ENCODE data around the gene CDCA3.

DNA sequence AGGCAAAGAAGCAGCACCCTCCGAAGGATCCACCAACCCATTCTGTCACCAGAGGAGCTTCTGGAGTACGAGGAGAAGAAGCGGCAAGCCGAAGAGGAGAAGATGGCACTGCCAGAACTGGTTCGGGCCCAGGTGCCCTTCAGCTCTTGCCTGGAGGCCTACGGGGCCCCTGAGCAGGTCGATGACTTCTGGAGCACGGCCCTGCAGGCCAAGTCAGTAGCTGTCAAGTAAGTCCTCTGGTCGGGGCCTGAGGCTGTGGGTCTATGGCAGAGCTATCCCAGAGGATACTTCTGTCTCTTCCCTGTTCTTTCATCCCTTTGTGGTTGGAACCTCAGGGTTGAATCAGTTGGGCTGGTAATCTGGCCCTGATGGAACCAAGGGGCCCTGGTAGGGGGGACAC lies 10.3 kb upstream of the CDCA3 start:
- TF ChIP-seq CTCF (IDR thresholded peaks at IDR 0.05) (no peak), POLR2AphosphoS5 (IDR thresholded peaks at IDR 0.05) (no peak), POLR2A (IDR thresholded peaks at IDR 0.05; ENCODE audit: low read depth) (no peak), EP300 (IDR thresholded peaks at IDR 0.05) (no peak)
